ENCODE measurements around the gene LDAH.
A peak's percentile ranks its signal among the peaks of the same experiment; 100 is the strongest.
"Not testable (repeated sequence)": the region's sequence is repeated elsewhere in the genome, so short reads cannot be mapped to it uniquely, and the experiment has no call there.

Gene LDAH

GRCh38 chr2:20723543-20723942, 99.4 kb downstream of the LDAH start:
- DNase-seq (ENCODE audit: low spot score), result peak; percentile 25

- no peak for DNase-seq (ENCODE audit: low spot score)
These were observed 100.2 kb downstream of the LDAH start for GRCh38 chr2:20722592-20723240.

DNA sequence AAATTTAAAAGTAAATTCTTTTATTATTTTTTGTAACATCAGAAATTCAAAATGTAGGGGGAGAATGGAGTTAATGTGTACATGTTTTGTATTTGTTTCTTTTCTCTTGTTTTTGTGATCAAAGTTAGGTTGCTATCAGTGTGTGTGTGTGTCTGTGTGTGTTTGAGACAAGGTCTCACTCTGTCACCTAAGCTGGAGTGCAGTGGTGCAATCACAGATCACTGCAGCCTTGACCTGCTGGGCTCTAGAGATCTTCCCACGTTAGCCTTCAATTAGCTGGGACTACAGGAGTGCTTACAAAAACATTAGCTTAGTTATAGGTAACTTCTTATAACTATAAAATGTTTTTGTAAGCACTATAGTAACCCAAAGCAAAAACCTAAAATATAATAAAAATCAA, 105.3 kb downstream of the LDAH start:
- no peak for DNase-seq (ENCODE audit: low spot score)

- not testable (repeated sequence) for DNase-seq (ENCODE audit: low spot score)
These were observed 106.7 kb downstream of the LDAH start for GRCh38 chr2:20716164-20716563.

GRCh38 chr2:20714412-20714811, 108.5 kb downstream of the LDAH start:
- not testable (repeated sequence) for DNase-seq (ENCODE audit: low spot score)

DNA sequence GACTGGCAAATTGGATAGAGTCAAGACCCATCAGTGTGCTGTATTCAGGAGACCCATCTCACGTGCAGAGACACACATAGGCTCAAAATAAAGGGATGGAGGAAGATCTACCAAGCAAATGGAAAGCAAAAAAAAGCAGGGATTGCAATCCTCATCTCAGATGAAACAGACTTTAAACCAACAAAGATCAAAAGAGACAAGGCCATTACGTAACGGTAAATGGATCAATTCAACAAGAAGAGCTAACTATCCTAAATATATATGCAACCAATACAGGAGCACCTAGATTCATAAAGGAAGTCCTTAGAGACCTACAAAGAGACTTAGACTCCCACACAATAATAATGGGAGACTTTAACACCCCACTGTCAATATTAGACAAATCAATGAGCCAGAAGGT, 109.3 kb downstream of the LDAH start:
- not testable (repeated sequence) for DNase-seq (ENCODE audit: low spot score)

GRCh38 chr2:20711641-20712040, 111.3 kb downstream of the LDAH start:
- not testable (repeated sequence) for DNase-seq (ENCODE audit: low spot score)

DNA sequence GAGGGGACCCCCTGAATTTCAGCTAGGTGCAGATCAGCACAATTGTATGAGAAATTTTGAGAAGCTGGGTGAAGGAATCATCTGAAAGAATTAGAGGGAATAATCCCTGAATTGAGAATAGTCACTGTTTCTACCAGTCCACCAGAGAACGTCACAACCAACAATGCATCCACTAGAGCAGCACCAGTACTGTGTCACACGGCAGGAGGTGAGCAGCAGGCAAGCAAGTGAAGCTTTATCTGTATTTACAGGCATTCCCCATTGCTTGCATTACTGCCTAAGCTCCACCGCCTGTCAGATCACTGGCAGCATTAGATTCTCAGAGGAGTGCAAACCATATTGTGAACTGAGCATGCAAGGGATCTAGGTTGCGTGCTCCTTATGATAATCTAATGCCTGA, 115.3 kb downstream of the LDAH start:
- no peak for DNase-seq (ENCODE audit: low spot score)

- DNase-seq (ENCODE audit: low spot score), result no peak
These were observed 116.1 kb downstream of the LDAH start for GRCh38 chr2:20706786-20707185.

GRCh38 chr2:20706217-20706616, 116.7 kb downstream of the LDAH start:
- no peak for DNase-seq (ENCODE audit: low spot score)

DNA sequence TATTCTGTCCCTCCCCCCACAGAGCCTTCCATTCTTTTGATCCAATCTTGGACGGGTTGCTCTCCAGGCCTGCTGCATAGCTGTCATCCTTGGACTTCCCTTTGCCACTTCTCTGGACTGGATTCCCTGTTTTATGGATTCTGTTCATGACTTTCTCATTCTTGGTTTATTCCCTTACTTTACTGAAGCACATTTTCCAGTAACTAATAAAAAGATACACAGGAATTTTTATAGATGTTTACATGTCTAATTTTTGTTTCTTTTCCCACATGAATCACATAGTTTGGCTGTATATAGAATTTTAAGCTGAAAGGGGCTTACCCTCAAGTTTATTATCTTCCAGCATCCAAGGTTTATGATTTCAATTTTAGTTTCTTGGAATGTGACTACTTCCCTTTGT, 118.0 kb downstream of the LDAH start:
- DNase-seq (ENCODE audit: low spot score), result no peak

DNA sequence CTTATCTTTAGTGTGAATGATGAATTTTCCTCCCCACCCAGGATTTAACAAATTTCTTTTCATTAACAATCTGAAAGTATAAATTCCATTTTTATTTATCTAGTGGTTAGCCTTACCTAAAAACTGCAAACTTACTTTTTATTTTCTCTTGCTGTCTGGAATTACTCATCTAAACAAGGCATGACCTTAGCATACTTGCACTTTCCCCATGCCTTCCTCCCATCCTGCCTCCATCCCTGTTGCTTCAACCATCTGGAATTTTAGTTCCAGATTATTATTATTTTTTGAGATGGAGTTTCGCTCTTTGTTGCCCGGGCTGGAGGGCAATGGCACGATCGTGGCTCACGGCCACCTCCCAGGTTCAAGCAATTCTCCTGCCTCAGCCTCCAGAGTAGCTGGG, 120.3 kb downstream of the LDAH start:
- peak; percentile 24 for DNase-seq (ENCODE audit: low spot score)

DNA sequence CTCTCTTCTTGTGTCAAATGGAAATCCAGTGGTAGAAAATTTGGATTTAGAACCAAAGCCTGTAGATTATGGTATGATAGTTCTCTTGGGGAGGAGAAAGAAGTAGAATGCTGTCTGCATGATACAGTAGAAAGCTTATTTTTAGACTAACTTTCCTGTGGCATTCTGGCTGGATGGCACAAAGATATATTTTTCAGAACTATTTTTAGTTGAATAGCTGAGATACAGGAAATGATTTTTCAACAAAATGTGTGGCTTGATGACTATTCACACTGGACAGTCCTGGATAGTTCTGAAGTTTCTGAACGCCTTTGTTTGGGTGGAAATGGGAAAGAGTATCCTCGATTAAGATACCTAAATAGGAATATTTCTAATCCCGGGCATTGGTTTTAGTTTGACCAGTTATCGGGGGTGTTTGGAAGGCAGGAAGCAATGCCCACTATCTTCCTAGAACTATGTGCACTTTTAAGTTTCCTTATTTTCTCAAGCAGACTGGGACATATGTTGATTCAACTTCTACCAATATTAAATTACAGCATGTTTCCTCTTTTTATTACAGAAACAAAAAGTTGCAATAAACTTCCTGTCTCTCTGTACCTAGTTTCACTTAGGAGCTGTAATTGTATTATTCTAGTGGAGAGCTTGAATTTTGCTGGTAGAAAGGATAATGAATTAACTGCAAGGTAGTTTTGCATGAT, 123.8 kb downstream of the LDAH start:
- no peak for DNase-seq (ENCODE audit: low spot score)

- no peak for DNase-seq (ENCODE audit: low spot score)
These were observed 125.5 kb downstream of the LDAH start for GRCh38 chr2:20697322-20697934.

- no peak for DNase-seq (ENCODE audit: low spot score)
These were observed 126.5 kb downstream of the LDAH start for GRCh38 chr2:20696366-20696765.

DNA sequence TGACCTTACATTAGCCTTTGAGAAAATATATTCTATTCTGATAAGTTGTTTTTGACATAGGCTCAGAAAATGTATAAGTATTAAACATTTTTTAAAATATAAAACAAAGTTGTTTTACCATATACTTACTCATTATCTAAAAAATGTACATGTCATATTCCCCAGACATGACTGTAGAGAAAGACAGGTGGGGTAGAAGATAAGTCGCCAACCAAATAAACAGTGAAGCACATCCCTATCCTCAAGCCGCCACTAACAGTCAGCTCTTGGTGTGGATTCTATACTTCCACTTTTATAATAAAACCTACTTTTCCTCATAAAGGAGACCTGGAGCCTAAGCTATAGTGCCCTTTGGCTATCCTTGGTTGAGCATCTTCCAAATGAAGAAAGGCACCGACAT, 129.6 kb downstream of the LDAH start:
- DNase-seq (ENCODE audit: low spot score), result no peak

DNA sequence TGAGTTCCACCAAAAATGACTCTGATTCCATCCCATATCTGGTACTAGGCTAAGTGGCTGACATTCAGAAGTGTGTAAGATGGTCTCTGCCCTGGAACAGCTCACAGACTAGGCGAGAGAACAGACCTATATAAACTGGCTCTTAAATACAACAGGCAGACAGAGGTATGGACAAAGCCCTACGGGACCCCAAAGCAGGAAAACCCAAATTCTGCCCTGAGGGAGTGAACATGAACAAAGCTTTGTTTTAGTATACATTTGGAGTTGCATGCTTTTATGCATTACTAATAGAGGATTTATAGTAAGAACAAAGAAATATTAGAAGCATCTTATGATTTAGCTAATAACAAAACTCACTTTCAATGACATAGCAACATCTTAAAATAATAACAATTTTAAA, 130.8 kb downstream of the LDAH start:
- no peak for DNase-seq (ENCODE audit: low spot score)

DNA sequence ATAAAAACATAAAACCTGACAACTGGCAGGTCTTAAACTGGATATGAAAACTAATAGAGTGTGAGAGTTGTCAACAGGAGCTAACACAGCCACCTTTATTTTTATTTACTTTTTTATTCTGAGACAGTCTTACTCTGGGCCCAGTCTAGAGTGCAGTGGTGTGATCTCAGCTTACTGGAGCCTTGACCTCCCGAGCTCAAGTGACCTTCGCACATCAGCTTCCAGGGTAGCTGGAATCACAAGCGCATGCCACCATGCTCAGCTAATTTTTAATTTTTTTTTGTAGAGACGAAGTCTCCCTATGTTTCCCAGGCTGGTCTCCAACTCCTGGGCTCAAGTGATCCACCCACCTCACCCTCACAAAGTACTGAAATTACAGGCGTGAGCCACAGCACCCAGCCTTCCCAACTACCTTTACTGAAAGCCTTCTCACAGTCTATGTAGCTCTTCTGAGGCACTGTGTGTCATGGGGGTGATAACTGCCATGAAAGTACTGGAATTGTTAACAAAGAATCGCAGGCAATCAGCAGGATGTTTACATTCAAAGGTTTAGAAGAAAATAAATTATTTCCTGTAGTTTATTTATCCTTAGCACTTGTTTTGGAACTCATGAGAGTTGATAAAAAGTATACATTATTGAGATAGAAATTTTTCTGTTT, 131.7 kb downstream of the LDAH start:
- DNase-seq (ENCODE audit: low spot score), result no peak

DNA sequence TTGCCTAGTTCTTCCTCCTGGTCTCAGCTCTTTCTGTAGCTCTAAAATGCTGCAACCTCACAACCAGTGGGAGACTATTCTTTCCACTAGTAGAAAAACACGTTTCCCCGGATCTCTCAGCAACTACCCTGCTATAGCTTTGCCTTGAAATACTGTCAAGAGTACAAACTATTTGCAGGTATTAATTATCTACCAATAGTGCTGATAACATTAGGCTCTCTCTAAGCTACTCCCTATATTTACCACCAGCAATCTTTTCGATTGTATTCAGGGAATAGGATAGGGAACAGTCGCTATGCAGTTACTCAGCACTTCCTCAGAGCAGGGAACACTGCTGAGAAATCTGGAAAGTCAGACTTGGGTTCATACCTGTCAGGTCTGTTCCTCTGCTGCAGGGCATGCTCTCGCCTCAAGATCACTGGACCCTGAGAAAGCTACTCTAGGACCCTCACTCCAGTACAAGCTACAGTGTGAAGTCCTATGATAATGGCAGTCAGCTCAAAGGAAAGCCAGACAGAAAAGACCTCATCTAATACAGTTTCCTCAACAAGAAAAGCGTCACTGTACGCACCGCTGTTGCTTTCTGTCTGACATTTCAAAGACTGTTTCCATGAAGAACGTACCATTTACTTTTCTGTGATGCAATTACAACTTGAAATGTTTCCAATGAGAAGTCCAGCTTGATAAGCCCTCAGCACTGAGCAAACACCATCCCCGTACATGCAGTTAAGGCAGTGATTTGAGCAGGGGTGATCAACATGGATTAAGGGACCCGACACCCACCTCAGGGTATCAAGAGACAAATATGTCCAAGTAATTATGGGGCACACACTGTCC, 133.3 kb downstream of the LDAH start:
- DNase-seq (ENCODE audit: low spot score), result no peak

GRCh38 chr2:20687260-20687832, 135.6 kb downstream of the LDAH start:
- no peak for DNase-seq (ENCODE audit: low spot score)

DNA sequence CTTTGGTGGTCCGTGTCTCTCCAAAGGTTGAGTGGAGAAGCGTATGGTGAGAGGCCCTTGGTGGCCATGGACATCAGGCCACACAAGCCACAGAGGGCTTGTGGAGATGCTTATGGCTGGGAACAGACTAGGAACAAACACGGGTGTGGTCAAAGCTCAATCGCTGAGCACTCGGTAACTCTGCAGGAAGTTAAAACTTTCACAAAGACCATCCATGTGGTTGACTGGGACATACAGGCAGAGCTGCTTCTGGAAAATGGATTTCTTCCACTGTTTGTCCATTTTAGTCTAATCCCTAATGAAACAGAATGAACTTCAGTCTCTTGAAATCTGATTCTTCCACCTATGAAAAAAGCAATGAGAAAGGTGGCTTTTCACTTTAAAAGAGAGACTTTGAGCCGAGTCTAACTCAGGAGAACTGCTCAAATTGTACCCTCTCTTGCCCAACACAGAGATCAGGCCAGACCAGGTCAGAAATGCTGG, 138.3 kb downstream of the LDAH start:
- DNase-seq (ENCODE audit: low spot score), result no peak
